ENCODE data around the gene DDC. TPM values are rescaled to one million over a fixed set of nuclear protein-coding genes. Genes with fewer than 3 reads are reported as not detected.

Gene DDC, protein sequence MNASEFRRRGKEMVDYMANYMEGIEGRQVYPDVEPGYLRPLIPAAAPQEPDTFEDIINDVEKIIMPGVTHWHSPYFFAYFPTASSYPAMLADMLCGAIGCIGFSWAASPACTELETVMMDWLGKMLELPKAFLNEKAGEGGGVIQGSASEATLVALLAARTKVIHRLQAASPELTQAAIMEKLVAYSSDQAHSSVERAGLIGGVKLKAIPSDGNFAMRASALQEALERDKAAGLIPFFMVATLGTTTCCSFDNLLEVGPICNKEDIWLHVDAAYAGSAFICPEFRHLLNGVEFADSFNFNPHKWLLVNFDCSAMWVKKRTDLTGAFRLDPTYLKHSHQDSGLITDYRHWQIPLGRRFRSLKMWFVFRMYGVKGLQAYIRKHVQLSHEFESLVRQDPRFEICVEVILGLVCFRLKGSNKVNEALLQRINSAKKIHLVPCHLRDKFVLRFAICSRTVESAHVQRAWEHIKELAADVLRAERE
- not detected for polyA plus RNA-seq (ENCODE audit: low read depth in 6 of 6)

DNA sequence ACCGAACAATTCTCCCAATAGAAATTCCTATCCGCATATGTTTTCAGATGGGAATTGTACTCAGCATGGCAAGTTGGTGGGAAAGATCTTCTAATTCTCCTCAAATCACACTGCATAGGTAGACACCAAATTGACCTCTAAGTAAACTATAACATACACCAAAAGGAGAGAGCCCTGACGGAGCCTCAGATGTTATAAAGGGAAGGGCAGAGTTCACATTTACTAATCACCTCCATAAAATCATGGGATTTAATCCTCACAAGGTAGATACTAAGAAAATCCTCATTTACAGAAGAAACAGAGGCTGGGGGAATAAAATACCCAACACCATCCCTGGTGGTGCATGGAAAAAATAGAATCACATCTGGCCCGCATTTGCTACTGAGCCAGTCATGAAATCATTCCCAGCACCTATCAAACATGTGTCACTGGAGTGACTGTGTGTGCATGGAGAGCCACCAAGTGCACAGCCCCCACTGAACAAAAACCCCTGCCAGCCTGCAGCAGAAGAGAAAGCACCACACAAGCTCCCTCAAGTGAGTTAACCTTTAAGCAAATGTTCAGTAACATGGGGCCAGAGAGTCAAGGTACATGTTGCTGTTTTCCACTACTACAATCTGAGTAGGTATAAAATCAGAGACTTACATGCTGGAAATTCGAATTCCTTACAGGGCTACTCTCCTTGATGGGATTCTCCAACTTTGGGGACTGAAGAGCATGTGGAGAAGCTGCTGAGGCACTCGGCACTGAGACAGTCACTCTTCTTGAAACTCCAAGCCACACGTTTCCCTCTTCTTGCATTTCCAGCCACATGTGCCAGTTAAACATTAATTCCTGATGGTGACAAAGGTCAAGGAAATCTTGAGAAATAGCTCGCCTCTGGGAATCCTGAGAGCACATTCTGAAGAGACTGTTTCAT is at the start of gene DDC:
DDC (minus strand) TSS at position 766 of the 919 bp plus-strand sequence. CDS start 21,320 bp downstream, outside the sequence.
- H3K36me3 Mint-ChIP-seq, result no peaks in the 10 kb centered on the region
- peaks cover 0 to 6% (median under 1%) of the 10 kb centered on the region in 7 donors for H3K9me3 Mint-ChIP-seq
- H3K27me3 Mint-ChIP-seq, result peaks cover 0 to 28% (median 11%) of the 10 kb centered on the region in 3 donors
- ATAC-seq (ENCODE audit: low read depth in 2 of 2), result no peak
- H3K4me1 Mint-ChIP-seq, result no peaks in the 10 kb centered on the region
- H3K27ac Mint-ChIP-seq, result no peak within 1 kb of the TSS
- no peak for DNase-seq
- peak within 1 kb of the TSS in 1 of 8 donors; percentile 16 for H3K4me3 Mint-ChIP-seq

DNA sequence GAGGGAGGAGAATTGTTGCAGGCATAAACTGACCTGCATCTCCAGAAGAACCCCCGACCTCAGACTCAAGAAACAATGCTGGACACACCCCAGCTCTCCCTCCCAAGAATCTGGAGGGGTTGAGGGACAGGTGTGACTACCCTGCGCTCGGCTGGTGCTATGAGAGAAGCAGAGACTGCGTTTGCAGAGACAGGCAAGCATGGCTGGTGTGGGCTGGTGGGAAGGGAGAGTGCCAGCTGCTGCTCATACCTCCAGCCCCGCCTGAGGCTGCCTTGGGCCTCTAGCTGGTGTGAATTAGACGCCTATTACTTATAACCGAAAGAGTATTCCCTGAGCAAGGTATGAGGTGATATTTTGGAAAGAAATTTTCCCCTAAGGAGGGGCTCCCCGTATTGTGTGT is 48.3 kb upstream of the DDC start:
- no peaks in the 10 kb centered on the region for H3K27me3 Mint-ChIP-seq
- H3K9me3 Mint-ChIP-seq, result no peaks in the 10 kb centered on the region
- DNase-seq (no peak), ATAC-seq (ENCODE audit: low read depth in 2 of 2) (no peak)
- H3K4me3 Mint-ChIP-seq, result no peak overlapping the region
- no peaks in the 10 kb centered on the region for H3K4me1 Mint-ChIP-seq
- no peaks in the 10 kb centered on the region for H3K36me3 Mint-ChIP-seq
- peak overlapping the region in 1 of 6 donors; percentile 20 for H3K27ac Mint-ChIP-seq

DNA sequence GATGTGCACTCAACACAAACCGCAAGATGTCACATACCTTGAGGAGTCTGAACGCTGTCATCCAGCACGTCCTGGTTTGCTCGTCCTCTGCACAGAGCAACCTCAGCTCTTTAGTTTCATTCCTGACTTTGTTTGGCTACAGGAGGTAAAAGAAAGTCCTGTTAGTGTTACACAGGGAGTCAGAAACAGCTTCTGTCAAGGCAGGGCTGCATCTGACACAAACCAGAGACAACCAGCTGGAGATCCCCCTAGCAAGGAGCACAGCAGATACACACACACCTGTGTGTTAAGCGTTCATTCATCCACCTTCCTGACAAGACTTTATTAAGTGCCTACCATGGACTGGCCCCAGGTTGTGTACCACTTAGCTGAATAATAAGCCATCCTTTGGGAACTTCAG is 47.5 kb upstream of the DDC start:
- DNase-seq, result no peak
- H3K9me3 Mint-ChIP-seq, result peaks cover 0 to 3% (median 0%) of the 10 kb centered on the region in 7 donors
- no peak overlapping the region for H3K27ac Mint-ChIP-seq
- no peak for ATAC-seq (ENCODE audit: low read depth in 2 of 2)
- no peaks in the 10 kb centered on the region for H3K27me3 Mint-ChIP-seq
- H3K4me1 Mint-ChIP-seq, result no peaks in the 10 kb centered on the region
- H3K36me3 Mint-ChIP-seq, result no peaks in the 10 kb centered on the region
- H3K4me3 Mint-ChIP-seq, result no peak overlapping the region

DNA sequence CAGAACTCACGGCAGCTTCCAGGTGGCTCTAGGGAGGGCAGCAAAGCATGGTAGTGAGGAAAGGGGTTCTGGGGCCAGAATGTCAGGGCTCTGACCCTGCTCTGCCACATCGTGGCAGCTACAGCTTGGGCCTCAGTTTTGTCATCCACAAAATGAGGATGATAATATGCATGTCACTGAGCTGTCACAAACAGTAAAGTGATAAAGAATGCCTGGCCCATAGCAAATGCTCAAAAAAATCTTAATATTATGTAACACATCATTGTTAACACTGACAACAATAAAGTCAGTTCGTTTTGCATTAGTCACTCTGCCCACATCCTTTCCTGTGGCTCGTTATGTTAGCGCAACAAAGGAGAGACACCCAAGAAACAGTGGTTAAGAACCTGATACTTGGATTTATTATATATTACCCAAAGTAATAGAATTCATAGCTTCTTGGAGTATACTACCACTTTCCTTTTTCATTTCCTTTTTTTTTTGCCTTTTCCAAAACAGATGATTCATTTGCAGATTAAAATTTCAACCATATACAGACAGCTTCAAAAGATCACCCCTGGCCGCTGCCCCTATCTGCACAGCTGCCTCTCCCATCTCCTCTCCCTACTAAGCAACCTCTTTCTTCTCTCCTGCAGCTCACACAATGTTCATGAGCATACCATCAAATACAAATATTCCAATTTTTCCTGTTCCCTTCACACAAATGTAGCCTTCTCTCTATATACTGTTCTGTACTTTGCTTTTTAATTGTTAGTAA is 45.5 kb upstream of the DDC start:
- Mint-ChIP-seq H3K36me3 (no peaks in the 10 kb centered on the region), H3K27ac (no peak overlapping the region), H3K4me1 (no peaks in the 10 kb centered on the region), H3K9me3 (peaks cover 0 to 3% (median 0%) of the 10 kb centered on the region in 7 donors), H3K4me3 (no peak overlapping the region), H3K27me3 (no peaks in the 10 kb centered on the region)
- no peak for DNase-seq
- ATAC-seq (ENCODE audit: low read depth in 2 of 2), result no peak

DNA sequence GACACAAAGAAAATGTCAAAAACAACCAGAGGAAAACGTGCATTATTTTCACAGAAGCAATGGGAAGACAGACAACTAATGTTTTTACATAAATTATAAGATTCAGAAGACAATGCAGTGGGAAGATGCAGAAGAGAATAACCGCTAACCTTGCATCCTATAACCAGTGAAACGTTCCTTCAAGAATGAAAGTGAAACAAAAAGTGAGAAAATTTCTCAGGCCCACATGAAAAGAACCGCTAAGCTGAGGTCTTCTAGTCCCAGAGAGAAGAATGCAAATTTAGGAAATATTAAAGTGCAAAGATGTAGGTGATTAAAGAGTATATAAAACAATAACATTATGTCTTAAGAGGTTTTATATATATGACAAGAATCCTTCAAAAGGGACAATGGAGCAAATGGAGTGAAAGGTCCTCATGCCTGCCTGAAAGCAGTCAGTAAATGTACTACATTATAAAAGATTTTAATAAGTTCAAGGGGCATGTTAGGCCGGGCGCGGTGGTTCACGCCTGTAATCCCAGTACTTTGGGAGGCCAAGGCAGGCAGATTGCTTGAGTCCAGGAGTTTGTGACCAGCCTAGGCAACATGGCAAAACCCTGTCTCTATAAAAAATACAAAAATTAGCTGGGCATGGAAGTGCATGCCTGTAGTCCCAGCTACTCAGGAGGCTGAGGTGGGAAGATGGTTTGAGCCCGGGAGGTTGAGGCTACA is 43.1 kb upstream of the DDC start:
- DNase-seq (no peak), ATAC-seq (ENCODE audit: low read depth in 2 of 2) (no peak)
- Mint-ChIP-seq H3K9me3 (peaks cover 0 to 3% (median 0%) of the 10 kb centered on the region in 7 donors), H3K27ac (peak overlapping the region in 1 of 6 donors; percentile 82), H3K27me3 (no peaks in the 10 kb centered on the region), H3K36me3 (no peaks in the 10 kb centered on the region), H3K4me1 (no peaks in the 10 kb centered on the region), H3K4me3 (no peak overlapping the region)

DNA sequence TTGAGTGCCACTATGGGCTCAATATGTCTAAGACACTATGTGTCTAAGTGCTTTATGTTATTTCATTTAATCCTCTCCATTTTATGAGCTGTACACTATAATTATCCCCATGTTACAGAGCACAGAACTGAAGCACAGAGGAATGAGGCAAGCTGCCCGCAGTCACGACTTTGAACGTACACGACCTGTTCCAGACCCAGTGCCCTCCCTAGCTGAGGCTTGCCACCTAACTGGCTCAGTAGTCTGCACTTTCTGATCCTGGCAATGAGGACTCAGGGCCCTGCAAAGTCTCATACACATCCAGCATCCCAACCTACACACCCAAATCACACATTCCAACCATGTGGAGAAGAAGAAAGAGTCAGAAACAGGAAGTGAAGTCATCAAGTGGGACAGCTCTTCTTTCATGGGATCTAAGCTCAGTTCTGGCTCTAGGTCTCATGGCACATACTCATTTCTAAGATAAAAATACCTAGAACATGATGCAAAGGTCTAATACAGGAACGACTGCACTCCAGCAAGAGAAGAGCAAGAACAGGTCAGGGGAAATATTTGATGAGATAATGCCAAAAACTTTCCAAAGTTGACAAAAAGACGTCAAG is 42.4 kb upstream of the DDC start:
- Mint-ChIP-seq H3K36me3 (no peaks in the 10 kb centered on the region), H3K27me3 (no peaks in the 10 kb centered on the region), H3K4me1 (no peaks in the 10 kb centered on the region), H3K9me3 (peaks cover 0 to 3% (median 0%) of the 10 kb centered on the region in 7 donors), H3K27ac (peak overlapping the region in 1 of 6 donors; percentile 84), H3K4me3 (no peak overlapping the region)
- DNase-seq (no peak), ATAC-seq (ENCODE audit: low read depth in 2 of 2) (no peak)

DNA sequence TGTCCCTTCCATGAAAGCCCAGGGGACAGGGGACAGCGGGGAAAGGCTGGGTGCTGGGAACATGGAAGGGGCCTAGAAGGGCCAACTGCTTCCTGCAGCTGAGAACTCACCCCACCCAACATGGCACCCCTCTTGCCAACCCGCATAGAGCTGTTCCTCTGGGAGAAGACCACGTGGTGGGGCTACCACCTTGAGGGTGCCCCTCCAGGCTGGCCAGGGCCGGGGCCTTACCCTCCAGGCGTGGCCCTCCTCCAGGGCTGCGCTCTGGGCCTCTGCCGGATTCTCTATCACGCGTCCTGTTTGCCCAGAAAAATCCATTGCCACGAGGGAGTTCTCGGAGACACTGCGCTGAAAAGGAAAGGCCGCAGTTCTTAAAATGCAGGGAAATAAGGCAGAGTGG is 39.9 kb upstream of the DDC start:
- H3K27ac Mint-ChIP-seq, result no peak overlapping the region
- peaks cover 0 to 3% (median 0%) of the 10 kb centered on the region in 7 donors for H3K9me3 Mint-ChIP-seq
- DNase-seq (no peak), ATAC-seq (ENCODE audit: low read depth in 2 of 2) (no peak)
- no peak overlapping the region for H3K4me3 Mint-ChIP-seq
- no peaks in the 10 kb centered on the region for H3K4me1 Mint-ChIP-seq
- peaks cover 0 to 7% (median 0%) of the 10 kb centered on the region in 3 donors for H3K27me3 Mint-ChIP-seq
- no peaks in the 10 kb centered on the region for H3K36me3 Mint-ChIP-seq

DNA sequence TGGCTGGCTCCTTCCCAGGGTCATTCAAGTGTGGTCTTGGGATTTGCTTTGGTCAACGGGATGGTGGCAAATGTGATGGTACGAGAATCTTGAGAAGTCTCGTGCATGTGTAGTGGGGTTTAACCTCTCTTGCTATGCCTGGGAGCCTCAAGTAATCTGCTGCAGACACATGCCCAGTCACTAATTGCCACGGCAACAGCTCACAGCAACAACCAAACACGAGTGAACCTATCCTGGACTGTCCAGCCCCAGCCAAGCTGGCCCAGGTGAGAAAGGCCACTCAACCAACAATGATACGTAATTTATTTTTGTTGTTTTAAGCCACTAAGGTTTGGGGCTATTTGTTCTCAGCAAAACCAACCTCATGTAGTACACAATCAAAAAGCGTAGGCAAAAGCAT is 38.1 kb upstream of the DDC start:
- Mint-ChIP-seq H3K4me3 (no peak overlapping the region), H3K9me3 (peaks cover 0 to 3% (median 0%) of the 10 kb centered on the region in 7 donors), H3K27ac (peak overlapping the region in 1 of 6 donors; percentile 32), H3K27me3 (peaks cover 0 to 7% (median 0%) of the 10 kb centered on the region in 3 donors), H3K4me1 (no peaks in the 10 kb centered on the region), H3K36me3 (no peaks in the 10 kb centered on the region)
- no peak for ATAC-seq (ENCODE audit: low read depth in 2 of 2)
- DNase-seq, result no peak

DNA sequence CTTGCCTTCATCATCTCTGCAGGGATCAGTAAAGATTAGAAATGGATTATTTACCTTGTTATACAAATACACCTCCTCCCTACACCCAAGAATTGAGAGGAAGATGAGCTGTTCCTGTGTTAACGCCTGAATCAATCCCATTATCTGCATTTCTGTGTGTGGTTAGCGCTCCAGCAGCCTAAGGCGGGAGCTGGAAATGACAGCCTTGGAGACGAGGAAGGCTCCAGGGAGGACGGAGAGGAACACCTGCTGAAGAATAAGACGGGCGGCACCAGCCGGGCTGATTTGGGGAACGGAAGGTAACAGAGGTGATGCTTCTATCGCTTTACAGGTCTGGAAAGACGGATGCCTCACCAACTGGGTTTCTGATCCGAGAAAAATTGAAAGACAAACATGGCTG is 34.2 kb upstream of the DDC start:
- H3K27me3 Mint-ChIP-seq, result peaks cover 0 to 7% (median 0%) of the 10 kb centered on the region in 3 donors
- H3K4me3 Mint-ChIP-seq, result no peak overlapping the region
- no peaks in the 10 kb centered on the region for H3K36me3 Mint-ChIP-seq
- no peak overlapping the region for H3K27ac Mint-ChIP-seq
- no peaks in the 10 kb centered on the region for H3K4me1 Mint-ChIP-seq
- no peak for ATAC-seq (ENCODE audit: low read depth in 2 of 2)
- no peaks in the 10 kb centered on the region for H3K9me3 Mint-ChIP-seq
- DNase-seq, result no peak

DNA sequence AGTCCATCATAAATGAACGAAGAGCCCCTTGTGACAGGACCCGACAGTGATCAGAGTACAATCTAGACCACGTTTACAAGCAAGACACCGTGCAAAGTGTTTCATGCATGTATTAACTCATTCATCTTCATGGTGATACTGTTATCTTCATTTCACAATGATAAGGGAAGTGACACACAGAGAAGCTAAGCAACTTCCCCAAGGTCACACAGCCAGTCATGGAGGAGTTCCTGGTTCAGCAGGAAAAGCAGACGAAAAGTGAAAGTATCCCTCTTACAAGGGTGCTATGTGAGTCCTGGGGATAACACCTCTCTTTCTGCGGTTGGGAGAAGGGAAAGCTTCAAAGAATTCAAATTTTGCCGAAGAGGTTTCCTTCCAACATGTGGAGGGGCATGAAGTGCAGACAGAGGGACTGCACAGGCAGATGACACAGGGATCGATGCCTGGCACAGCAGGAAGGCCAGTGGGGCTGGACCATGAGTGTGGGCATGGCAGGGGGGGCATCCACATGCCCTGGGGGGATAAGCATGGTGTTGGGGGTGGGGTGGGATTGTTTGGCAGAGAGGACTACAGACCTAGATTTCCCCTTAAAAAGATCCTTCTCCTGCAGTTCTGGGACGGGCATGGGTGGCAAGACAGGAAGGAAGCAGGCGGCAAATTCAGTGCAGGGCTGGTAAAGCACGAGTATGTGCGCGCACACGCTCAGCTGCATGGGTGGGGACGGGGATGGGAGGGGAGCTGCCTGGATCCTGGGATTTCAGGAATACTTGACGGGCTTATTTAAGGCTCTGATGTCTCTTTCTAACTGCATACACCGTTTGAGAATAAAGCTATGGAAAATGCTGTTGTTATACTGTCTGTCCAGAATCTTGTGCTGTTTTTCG is 33.5 kb upstream of the DDC start:
- ATAC-seq (ENCODE audit: low read depth in 2 of 2) (no peak), DNase-seq (no peak)
- no peak overlapping the region for H3K4me3 Mint-ChIP-seq
- H3K27ac Mint-ChIP-seq, result no peak overlapping the region
- H3K36me3 Mint-ChIP-seq, result no peaks in the 10 kb centered on the region
- H3K9me3 Mint-ChIP-seq, result no peaks in the 10 kb centered on the region
- peaks cover 0 to 7% (median 0%) of the 10 kb centered on the region in 3 donors for H3K27me3 Mint-ChIP-seq
- no peaks in the 10 kb centered on the region for H3K4me1 Mint-ChIP-seq

DNA sequence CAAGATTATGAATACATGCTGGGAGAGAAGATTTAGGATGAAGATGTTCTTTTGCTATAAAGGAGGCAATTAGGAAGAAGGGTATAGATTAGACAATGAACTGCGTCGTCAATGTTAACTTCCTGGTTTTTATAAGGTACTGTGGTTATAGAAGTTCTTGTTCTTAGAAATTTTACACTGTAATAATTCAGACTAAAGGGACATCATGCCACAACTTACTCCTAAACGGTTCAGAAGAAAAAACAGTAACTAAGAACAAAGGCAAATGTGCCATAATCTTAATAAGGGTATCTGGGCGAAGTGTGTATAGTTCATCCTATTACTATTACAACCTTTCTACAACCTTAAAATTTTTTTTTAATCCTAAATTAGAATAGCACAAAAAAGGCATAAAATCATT is 31.3 kb upstream of the DDC start:
- Mint-ChIP-seq H3K4me3 (no peak overlapping the region), H3K9me3 (no peaks in the 10 kb centered on the region), H3K36me3 (no peaks in the 10 kb centered on the region), H3K27ac (no peak overlapping the region), H3K4me1 (no peaks in the 10 kb centered on the region), H3K27me3 (no peaks in the 10 kb centered on the region)
- DNase-seq, result no peak
- ATAC-seq (ENCODE audit: low read depth in 2 of 2), result no peak

All from naive B cell (primary cell).